Stimulated activated CD4-positive, alpha-beta T cell treated with anti-CD3 and anti-CD28 coated beads, Interleukin-15, amount 100 ng/mL, for 48 hours (primary cell): ENCODE measurements around the gene NRG2.

Source experiments
- DNase-seq, 2 donors: peaks; one replicate each; pipeline ENCODE4 v3.0.0-alpha.2; 2020; ENCODE audit warnings: low read depth in 2 of 2

The NRG2 gene

DNA sequence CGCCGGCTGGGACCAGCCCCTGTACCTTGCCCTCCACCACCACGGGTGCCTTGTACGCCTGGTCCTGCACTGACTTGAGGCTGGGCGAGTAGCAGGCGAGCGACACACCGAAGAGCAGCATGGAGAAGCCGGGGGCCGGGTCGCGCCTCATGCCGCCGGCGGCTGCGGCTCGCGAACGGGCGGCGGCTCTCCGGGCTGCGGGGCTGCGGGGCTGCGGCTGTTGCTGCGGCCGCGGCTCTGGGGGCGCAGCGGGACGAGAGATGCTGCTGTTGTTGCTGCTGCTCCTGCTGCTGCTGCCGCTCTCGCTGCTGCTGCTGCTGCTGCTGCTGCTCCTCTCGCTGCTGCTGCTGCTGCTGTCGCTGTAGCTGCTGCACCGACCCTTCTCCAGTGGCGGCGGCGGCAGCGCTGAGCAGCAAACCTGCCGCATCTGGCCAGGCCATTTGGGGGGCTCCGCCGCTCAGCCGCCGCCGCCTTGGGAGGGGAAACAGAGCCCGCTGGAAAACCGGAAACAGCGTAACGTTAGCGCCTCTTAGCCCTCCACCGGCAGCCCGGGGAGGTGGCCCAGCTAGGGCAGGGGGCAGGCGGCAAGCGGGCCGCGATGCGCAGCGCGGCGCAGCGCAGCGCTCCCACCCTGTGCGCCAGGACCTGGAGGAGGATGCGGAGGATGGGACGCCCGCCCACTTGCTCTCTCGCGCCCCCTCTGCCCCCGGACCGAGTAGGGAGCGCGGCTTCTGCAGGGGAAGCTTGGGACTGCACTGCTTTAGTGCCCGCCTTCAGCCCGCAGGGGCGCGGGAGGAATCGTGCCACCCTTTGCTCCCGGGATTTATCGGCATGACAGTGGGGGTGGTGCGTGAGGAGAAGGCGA, at the start of gene NRG2:
TSS of gene NRG2 (minus strand) at position 657 of the 865 bp plus-strand sequence.
- DNase-seq = peak in 1 of 2 donors; percentile 14

DNA sequence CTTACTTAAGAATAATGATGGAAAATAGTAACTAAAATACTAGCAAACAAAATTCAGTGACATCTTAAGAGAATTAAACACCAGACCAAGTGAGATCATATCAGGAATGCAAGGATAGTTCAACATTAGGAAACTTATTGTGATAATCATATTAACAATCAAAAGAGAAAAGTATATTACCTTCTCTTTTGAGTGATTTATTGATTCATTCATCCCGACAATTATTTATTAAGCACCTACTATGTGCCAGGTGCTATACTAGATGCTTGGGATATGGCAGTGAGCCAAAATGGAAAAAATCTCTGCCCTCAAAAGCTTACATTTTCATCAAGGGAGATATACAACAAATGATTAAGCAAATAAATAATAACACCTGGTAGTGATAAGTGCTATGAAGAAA, 47.2 kb upstream of the NRG2 start:
- DNase-seq = no peak

DNA sequence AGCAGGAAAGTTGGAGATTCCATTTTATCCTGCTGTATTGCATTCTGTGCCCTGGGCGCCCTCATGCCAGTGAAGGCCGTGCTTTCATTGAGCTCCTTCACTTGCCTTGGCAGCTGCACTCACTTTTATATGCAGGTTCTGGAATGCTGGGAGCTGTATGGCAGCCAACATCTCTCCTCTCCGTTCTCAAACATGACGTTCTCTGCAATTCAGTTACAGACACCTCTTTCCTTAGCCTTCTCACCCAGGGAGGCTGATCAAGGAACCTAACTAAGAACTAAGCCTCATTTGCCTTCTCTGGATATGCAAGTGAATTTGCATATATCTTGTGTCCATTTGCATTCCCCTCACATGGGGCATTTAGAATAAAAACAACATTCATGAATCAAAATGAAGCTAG, 41.4 kb upstream of the NRG2 start:
- DNase-seq = no peak

DNA sequence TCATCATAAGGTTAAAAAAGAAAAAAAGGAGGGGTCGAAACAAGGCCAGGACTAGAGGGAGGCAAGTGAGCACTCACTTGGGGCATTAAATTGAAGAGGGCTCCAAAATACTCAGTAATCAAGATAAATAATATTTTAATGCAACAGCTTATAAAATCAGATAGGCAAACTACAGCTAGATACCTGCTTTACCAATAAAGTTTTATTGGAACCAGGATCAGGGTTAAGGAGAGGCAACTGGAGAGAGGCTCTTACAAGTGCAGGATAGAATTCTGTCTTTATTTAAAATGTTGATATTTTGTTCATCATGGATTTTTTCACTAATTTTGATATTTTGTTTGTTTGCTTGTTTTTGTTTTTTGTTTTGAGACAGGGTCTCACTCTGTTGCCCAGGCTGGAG, 40.6 kb upstream of the NRG2 start:
- DNase-seq = no peak

DNA sequence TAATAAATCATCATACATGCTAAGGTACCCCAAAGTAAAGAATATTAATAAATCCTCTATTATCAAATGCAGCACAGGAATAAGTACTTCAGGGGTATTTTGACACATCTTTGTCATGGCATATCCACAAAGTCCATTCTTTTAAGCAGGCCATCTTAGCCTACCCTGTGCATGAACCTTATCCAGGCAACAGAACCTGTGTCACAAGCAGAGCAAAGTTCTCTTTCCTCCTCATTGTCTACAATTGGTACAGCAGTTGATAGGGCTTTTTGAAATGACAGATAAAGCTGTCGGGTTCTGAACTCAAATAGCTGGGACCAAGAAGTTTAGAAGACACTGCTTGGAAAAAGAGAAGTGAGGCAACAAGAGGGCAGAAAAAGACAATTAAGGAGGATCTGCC, 40.0 kb upstream of the NRG2 start:
- no peak for DNase-seq

DNA sequence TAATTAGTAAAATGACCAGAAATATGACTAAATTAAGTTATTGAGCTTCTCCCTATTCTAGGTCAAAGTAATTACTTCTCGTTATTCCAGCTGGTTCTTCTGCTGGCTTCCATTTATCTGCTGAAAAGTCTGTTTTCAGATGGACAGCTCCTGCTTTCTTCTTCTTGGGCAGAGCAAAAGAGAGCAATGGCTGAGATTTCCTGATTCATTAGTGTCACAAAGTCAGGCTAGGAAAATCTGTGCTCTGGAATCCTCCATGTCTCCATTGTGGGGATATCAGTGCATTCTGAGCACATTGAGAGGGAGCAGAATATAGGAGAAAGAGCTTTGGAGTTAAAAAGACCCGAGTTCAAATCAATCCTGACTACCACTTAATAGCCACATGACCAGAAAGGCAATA, 33.7 kb upstream of the NRG2 start:
- no peak for DNase-seq

DNA sequence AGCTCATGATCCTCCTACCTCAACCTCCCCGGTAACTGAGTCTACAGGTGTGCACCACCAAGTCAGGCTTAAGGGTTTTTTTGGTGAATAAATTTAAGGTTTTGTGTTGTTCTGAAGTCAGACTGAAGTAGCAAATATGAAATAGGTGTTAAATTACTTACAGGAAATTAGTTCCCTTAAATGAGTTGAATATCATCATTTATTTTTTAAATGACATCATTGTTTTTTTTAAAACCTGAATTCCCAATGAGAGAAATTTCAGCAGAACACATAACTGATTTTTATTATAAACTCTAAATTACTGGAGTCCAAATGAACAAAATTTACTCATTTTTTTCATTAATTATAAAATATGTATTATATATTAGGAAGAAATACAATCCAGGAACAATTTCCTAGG, 33.0 kb upstream of the NRG2 start:
- no peak for DNase-seq

DNA sequence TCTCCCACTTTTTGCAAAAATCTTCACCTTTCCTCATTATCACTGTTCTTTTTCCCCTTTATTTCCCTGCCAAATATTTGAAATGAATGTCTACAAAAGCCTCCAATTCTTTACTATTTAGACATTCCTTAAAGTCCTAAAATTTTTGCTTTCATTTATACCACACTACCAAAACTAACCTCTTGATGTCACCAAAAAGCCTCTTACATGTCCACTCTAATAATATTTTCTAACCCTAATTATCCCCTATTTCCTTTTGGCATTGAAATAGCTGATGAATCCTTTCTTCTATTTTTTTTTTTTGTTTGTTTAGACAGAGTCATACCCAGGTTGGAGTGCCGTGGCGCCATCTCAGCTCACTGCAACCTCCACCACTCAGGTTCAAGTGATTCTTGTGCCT, 32.3 kb upstream of the NRG2 start:
- no peak for DNase-seq

DNA sequence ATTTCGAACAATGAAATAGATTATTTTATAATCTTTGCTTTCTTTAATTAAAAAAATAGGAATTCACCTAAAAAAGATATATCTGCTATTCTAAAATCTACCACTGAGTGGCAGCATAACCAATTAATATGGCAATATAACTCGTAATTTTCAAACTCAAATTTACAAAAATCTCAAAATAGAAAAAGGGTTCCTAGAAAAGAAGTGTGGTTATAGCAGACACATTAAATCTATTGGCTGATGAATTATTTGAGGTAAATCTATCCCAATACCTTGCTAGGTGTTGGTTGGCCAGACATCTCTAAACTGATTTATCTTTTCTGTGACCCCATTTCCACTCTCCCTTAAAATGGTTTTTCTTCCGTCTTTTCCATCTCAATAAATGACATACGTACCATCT, 30.2 kb upstream of the NRG2 start:
- no peak for DNase-seq

DNA sequence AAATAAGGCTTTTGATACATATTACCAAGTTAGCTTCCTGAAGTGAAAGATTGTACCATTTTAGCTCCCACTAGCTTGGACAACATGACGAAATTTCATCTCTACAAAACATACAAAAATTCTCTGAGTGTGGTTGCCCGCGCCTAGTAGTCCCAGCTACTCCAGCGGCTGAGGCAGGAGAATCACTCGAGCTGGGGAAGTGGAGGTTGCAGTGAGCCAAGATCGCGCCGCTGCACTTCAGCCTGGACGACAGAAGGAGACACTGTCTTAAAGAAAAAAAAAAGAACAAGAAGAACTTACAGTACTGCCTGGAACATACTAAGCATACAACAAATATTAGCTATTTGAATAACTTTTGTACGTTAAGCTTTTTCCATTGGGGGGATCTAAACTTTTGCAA, 29.7 kb upstream of the NRG2 start:
- DNase-seq = no peak

DNA sequence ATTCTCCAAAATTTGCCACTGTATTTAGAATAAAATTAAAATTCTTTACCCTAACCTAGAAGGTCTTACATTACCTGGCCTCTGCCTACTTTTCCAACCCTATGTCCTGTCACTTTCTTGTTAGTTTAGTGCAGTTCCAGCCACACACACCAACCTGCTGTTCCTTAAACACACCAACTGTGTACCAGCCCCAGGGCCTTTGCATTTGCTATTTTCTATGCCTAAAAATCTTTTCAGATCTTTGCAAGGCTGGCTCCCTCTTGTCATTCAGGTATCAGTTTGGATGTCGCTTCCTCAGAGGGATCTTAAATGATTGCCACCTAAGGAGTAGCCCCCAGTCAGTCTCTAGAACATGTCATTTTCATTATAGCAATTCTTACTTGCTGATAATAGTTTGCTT, 17.7 kb upstream of the NRG2 start:
- DNase-seq = no peak

DNA sequence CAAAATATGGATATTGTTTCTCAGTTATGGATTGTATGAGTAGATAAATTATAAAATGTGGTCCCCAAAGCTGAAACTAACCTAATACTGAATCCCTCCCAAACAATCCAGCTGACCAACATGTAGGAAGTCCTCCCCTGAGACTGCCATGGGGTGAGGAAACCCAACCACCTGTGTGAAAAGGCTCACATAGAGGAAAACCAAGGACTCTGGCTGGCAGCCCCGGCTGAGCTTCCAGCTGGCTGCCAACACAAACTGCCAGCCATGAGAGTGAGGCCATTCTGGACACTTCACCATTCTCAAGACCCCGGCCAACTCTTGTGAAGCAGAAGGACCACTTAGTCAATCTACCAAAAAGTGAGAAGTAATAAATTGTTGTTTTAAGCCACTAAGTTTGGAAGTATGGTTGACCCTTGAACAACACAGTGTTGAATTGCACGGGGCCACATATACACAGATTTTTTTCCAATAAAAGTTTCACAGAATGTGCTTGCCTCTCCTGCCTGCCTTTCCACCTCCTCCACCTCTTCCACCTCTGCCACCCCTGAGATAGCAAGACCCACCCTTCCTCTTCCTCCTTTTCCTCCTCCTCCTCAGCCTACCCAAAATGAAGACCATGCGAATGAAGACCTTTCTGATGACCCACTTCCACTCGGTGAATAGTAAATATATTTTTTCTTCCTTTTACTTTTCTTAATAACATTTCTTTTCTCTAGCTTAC, 15.3 kb upstream of the NRG2 start:
- DNase-seq = no peak

DNA sequence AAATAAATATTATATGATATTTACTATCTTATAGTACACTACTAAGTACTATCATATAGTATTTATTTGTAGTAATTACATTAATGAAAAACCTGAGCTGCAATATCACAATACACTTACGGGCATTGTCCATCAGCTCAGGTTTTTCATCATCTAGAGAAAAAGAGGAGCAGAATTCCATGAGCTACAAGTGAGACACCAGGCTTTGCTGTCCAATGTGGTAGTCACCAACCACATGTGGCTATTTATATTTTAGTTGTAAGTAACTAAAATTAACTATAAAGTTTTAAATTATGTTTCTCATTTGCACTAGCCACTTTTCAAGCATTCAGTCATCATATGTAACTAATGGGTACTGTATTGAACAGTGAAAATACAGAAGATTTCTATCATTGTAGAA, 13.8 kb upstream of the NRG2 start:
- no peak for DNase-seq

DNA sequence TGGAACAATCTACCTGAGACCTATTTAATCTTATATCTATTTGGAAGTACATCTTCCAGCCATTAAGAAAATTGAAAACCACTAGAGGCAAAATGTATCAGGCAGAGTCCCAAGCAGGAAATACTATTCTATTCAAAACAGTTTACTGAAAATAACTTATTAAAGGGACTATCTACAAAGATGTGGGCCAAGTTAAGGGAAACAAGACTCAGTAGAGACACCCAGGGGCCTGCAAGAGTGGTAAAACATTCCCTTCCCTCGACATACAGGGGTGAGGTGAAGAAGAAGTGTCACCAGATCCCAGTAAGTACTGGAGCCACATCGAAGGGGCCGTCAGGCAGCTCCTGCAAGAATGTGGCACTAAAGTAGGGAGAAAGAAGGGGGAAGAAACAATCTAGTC, 12.1 kb upstream of the NRG2 start:
- DNase-seq = no peak

DNA sequence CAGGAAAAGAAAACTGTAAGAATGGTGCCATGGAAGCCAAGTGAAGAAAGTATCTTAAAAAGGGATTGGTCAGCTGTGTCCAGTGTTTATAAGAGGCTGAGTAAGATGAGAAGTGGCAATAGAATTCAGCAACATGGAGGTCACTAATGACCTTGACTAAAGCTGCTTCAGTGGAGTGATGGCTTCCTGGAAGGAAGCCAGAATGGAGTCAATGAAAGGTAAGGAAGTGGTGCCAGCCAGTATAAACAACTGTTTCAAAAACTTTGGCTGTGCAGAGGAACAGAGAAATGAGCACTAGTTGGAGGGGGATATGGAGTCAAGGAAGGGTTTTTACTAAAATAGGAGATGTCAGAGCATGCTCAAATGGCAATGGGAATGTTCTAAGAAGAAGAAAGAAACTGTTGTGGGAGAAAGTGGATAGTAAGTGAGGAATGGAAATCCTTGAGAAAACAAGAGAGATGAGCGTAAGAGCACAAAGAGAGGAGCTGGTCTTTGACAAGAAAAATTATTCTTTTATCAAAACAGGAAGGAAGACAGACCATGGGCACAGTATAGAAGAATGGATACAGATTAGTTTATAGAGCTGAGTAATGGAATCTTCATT, 11.1 kb upstream of the NRG2 start:
- no peak for DNase-seq

DNA sequence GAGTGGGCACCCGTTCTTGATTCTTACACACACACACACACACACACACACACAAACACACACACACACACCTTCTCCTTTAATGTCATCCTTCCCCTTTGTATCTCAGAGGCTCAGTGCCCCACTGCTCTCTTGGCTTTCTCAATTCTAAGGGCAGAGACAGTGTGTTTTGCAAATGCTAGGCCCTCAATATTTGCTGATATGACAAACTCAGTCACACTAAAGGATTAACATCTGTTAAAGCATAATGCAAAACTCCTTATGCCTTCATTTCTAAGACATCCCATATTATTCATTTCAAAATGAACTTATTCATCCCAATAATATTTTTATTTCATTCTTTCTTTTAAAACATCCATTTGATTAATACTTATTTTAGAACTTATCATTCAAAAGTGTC, 8.9 kb upstream of the NRG2 start:
- DNase-seq = no peak

DNA sequence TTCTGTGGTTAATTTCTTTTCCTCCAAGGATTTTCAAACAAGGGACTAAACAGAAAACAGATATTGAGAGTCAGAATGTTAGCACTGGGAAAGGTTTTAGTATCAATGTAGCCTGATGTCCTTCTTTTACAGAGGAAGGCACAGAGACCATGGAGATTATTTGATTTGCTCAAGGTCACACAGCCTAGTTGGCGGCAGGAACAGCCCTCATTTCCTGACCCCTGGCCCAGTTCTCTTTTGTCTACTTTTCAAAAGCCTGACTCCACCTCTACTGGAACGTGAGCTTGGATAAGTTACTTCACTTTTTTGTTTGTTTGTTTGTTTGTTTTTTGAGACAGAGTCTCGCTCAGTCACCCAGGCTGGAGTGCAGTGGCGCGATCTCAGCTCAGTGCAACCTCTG, 6.6 kb upstream of the NRG2 start:
- DNase-seq = no peak

DNA sequence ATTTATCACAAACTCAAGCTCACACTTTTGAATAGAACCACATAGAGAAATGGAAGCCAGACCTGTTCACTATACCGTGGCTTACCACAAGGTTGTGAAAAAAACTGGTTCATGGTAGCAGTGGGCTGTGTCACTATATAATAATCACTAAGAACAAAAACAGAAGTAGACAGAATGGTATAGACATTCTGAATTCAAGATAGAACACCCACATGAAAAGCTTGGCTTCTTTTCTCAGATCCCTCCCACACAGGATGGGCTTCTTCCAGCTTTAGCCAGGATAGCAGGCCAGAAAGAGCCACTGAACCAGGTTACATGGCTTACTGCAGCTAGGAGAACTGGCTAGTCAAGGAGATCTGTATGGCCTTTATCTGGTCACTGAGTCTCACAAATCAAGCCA, 6.1 kb upstream of the NRG2 start:
- DNase-seq = no peak

DNA sequence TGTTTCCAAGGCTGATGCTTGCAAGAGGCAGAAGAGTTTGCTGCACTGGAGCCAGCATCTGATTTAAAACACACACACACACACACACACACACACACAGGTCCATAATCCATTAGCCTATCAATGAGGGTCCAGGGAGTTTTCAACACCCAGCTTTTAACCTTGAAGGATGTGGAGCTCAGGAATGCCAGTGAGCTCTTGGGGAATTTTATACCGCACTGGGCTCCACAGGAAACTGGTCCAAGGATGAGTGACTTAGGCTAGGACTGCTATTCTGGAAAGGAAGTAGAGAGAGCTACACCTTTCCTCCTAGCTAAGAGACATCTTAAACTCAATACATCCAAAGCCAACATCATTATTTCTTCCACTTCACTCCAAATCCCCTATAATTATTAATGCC, 942 bp upstream of the NRG2 start:
- DNase-seq = no peak

DNA sequence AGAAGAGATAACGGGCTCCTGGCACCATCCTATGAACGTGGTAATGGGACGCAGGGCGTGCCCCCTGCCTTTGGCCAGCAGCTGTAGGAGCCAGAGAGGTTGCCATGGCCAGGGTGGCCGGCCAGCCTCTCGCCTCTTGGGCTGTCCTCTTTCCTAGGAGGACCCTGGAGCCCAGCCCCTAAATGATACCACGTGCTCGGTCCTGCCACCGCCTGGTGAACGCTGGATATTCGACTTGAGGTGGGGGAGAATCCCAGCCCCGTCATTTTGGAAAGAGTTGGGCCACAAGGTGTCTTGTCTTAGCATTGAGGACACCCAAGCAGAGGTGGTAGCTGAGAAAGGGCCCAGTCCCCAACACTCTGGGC, 391 bp upstream of the NRG2 start:
- no peak for DNase-seq

DNA sequence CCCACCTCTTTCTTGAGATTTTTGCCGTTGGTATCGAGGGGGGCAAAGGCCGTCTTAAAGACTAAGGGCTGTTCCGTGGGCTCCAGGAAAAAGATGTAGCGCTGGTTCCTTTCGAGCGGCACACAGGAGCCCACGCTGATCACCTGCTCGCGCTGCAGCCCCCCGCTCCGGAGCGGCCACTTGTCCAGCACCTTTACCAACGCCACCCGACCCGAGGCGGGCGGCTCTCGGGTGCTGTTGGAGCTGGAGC, 781 bp downstream of the NRG2 start:
- DNase-seq = no peak

DNA sequence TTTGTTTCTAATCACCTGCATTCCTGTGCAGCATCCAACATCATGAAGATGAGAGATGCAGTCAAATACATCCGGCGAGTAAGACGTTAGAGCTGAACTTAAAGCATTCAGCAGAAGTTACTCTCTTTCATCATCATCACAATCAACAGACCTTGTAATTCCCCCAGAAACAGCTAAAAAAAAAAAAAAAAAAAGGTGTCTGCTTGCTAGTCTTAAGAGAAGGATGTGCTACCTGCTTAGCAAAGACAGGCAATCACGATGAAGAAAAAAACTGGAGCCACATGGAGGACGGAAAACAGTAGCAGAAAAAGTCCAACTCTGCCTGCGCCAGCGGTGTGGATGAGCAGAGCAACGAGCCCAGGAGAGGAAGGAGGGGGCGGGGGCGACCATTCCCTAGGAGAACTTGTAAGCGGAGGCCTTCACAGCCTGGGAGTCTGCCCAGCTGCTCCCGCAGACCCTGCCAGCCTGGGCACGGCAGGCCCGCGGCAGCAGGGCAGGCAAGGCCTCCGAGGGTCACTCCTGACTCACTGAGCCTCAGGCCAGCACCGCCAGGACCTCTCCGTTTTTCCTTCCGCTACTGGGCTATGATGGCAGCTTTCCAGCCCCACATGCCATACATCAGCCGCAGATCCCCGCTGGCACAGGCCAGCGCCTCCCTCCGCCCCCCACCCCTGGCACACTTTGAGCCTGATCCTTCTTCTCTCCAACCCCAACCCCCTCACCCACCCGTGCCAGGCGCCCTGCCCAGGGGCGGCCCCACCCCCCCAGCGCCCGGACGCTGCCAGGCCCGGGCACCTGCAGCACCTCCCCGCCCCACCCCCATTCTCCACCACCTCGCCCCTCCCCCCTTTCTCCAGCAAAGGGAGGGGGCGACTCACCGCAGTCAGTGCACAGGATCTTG, 1.4 kb downstream of the NRG2 start:
- no peak for DNase-seq
